Measurements from ENCODE around the gene PPDPF. TPM values are rescaled to one million over a fixed set of nuclear protein-coding genes. Genes with fewer than 3 reads are reported as not detected.

PPDPF gene
- total and polyA plus RNA-seq, 8 donors, result 155 to 662 (median 277) TPM

DNA sequence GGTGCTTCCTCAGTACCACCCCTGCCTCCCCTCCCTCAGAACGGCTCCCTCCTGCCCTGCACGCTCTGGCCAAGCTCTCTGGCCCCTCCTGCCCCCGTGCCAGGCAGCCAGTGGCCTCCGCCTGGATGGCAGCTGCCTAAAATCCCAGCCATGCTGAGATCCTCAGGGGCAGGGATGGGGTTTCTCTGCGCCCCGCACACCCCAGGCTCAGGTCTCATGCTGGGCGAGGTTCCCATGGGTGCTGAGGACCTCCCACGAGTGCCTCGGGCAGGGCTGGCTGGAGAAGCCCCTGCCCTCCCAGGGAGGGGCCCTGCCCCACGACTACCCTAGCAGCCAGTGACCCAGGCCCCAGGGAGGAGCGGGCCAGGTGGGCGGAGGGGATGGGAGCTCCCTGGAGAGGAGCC lies 13.9 kb downstream of the PPDPF start:
- H3K4me3 ChIP-seq, result no peak overlapping the region
- DNase-seq (peak in 1 of 4 donors; percentile 80), ATAC-seq (no peak)
- H3K9me3 ChIP-seq, result no peaks in the 10 kb centered on the region
- no peaks in the 10 kb centered on the region for H3K36me3 ChIP-seq
- intact Hi-C loops (cut with DNase I), result no loop called here
- H3K27me3 ChIP-seq, result peaks cover 0 to 54% of the 10 kb centered on the region in 2 donors
- H3K27ac ChIP-seq, result no peak overlapping the region
- peaks cover 13 to 31% of the 10 kb centered on the region in 2 donors for H3K4me1 ChIP-seq
- no peak for TF ChIP-seq CTCF (IDR thresholded peaks at IDR 0.05)

GRCh38 chr20:63534831-63535651 lies 14.5 kb downstream of the PPDPF start:
- DNase-seq (peak in 1 of 4 donors; percentile 65), ATAC-seq (no peak)
- Histone ChIP-seq H3K27ac (no peak overlapping the region), H3K36me3 (no peaks in the 10 kb centered on the region), H3K27me3 (peaks cover 0 to 50% of the 10 kb centered on the region in 2 donors), H3K9me3 (no peaks in the 10 kb centered on the region), H3K4me3 (no peak overlapping the region), H3K4me1 (peaks cover 13 to 31% of the 10 kb centered on the region in 2 donors)
- no peak for TF ChIP-seq CTCF (IDR thresholded peaks at IDR 0.05)
- intact Hi-C loops (cut with DNase I), result no loop called here

GRCh38 chr20:63536241-63536977 lies 15.8 kb downstream of the PPDPF start:
- Histone ChIP-seq H3K4me3 (peak overlapping the region; percentile 25 to 42), H3K36me3 (no peaks in the 10 kb centered on the region), H3K4me1 (peaks cover 13 to 31% of the 10 kb centered on the region in 2 donors), H3K9me3 (no peaks in the 10 kb centered on the region), H3K27ac (peak overlapping the region in 1 of 2 donors; percentile 85), H3K27me3 (peaks cover 0 to 41% of the 10 kb centered on the region in 2 donors)
- no peak for TF ChIP-seq CTCF (IDR thresholded peaks at IDR 0.05)
- DNase-seq (peak in 1 of 4 donors; percentile 82), ATAC-seq (no peak)
- intact Hi-C loops (cut with DNase I), result no loop called here

GRCh38 chr20:63536997-63537524 lies 16.5 kb downstream of the PPDPF start, which contains the start of gene PTK6:
Gene PTK6 (minus strand): TSS chr20:63537376. CDS start chr20:63537314, 62 bp downstream.
- Histone ChIP-seq H3K27ac (peak within 1 kb of the TSS; percentile 85 to 89), H3K36me3 (no peaks in the 10 kb centered on the region), H3K4me3 (peak within 1 kb of the TSS; percentile 25 to 42), H3K9me3 (no peaks in the 10 kb centered on the region), H3K27me3 (peaks cover 0 to 41% of the 10 kb centered on the region in 2 donors), H3K4me1 (peaks cover 13 to 31% of the 10 kb centered on the region in 2 donors)
- intact Hi-C loops (cut with DNase I), result no loop called here
- peak; percentile 69 for ATAC-seq
- TF ChIP-seq CTCF (IDR thresholded peaks at IDR 0.05), result no peak
- peak in 2 of 4 donors; percentile 88 to 94 for DNase-seq
